Lower leg skin (tissue), 3 donors: ENCODE results near the gene TMEM131L.

Source experiments
- POLR2A ChIP-seq, 2 donors: fragments of 450-650 bp; IDR thresholded peaks; one replicate each; pipeline ENCODE4 v1.6.1; 2016 to 2017; ENCODE audit warnings: antibody characterized with exemption in 2 of 2, mild to moderate bottlenecking in 1 of 2, moderate library complexity in 1 of 2
- TF ChIP-seq, protein P1 (sequence below), 3 donors: fragments of 450-650 bp; IDR thresholded peaks; one replicate each; pipeline ENCODE4 v1.5.1; 2016; ENCODE audit warnings: antibody characterized with exemption in 3 of 3, mild to moderate bottlenecking in 3 of 3, moderate library complexity in 2 of 3

DNA sequence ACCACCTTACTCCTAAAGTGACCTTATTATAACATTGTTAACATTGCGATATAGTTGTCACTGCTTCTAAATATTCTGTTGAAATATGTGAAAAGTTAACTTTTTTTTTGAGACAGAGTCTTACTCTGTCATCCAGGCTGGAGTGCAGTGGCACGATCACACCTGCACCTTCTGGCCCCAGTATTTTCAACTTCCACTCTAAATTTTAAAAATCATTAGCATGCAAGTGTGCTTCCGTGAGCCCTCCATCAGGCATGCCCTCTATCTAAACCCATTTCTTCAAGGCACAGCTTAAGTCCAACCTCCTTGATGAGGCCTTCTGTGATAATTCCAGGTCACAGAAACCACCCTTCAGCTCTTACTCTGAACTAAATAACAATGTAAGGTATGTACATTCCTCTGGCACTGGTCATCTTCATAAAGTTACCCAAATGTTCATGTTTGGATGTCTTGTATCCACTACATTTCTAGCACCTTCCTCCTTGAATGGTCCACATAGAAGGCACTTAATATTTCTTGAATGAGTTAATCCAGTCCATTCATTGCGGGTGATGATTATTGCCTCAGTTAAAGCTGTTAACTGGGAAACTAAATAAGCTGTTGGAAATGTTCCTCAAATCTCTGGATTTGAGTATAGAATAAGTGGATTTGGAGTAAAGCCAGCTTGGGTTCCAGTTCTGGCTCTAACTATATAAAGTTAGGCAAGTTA, 38.6 kb upstream of the TMEM131L start:
- no peak for TF ChIP-seq POLR2A (IDR thresholded peaks at IDR 0.05)
- TF ChIP-seq, protein P1, sequence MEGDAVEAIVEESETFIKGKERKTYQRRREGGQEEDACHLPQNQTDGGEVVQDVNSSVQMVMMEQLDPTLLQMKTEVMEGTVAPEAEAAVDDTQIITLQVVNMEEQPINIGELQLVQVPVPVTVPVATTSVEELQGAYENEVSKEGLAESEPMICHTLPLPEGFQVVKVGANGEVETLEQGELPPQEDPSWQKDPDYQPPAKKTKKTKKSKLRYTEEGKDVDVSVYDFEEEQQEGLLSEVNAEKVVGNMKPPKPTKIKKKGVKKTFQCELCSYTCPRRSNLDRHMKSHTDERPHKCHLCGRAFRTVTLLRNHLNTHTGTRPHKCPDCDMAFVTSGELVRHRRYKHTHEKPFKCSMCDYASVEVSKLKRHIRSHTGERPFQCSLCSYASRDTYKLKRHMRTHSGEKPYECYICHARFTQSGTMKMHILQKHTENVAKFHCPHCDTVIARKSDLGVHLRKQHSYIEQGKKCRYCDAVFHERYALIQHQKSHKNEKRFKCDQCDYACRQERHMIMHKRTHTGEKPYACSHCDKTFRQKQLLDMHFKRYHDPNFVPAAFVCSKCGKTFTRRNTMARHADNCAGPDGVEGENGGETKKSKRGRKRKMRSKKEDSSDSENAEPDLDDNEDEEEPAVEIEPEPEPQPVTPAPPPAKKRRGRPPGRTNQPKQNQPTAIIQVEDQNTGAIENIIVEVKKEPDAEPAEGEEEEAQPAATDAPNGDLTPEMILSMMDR (IDR thresholded peaks at IDR 0.05) = no peak
